CD4-positive, CD25-positive, alpha-beta regulatory T cell (primary cell): ENCODE measurements around the gene GAS2L3. TPM values are rescaled to one million over a fixed set of nuclear protein-coding genes. Genes with fewer than 3 reads are reported as not detected.
"Not testable (repeated sequence)": the region's sequence is repeated elsewhere in the genome, so short reads cannot be mapped to it uniquely, and the experiment has no call there.

Experiments
- ATAC-seq, 2 donors: fragments of 150-1000 bp; cut with Tn5 transposase; one replicate each; pipeline ENCODE4 v1.10.0; 2021; ENCODE audit warnings: low read depth in 2 of 2, moderate number of reproducible peaks in 2 of 2, moderate library complexity in 1 of 2
- DNase-seq, 3 donors: peaks; one replicate each; pipeline versions ENCODE4 v3.0.0 to v3.0.0-alpha.2; 2012 to 2022; ENCODE audit warnings: mixed read lengths in 1 of 3
- H3K27ac ChIP-seq: one replicate; pipeline ENCODE4 v1.7.0; 2013; ENCODE audit warnings: mild to moderate bottlenecking, low read length; ENCODE audit not compliant: insufficient read depth, poor library complexity, severe bottlenecking
- H3K27me3 ChIP-seq: one replicate; pipeline ENCODE4 v1.7.0; 2013; ENCODE audit warnings: low read length; ENCODE audit not compliant: control insufficient read depth, insufficient read depth
- H3K36me3 ChIP-seq: one replicate; pipeline ENCODE4 v1.7.0; 2013; ENCODE audit warnings: mild to moderate bottlenecking, low read length, moderate library complexity; ENCODE audit not compliant: control insufficient read depth, insufficient read depth
- H3K4me1 ChIP-seq: 2 replicates; pipeline ENCODE4 v1.7.0; 2013; ENCODE audit warnings: mild to moderate bottlenecking, low read length; ENCODE audit not compliant: insufficient read depth, control insufficient read depth, poor library complexity, severe bottlenecking
- H3K4me3 ChIP-seq: one replicate; pipeline ENCODE4 v1.7.0; 2013; ENCODE audit warnings: low read depth, mild to moderate bottlenecking, low read length, moderate library complexity
- H3K9me3 ChIP-seq, 2 experiments: 1 replicate in 1 of 2; 2 replicates in 1 of 2; pipeline ENCODE4 v1.7.0; 2013; ENCODE audit warnings: low read length in 2 of 2, mild to moderate bottlenecking in 1 of 2, moderate library complexity in 1 of 2; ENCODE audit not compliant: control insufficient read depth in 2 of 2
- H3K27ac Mint-ChIP-seq, 3 donors: one replicate each; pipeline ENCODE4 v1.8.0; 2020 to 2022; ENCODE audit warnings: mild to moderate bottlenecking in 3 of 3, mixed read lengths in 3 of 3, moderate library complexity in 2 of 3
- H3K27me3 Mint-ChIP-seq: one replicate; pipeline ENCODE4 v1.8.0; 2022; ENCODE audit warnings: mild to moderate bottlenecking, mixed read lengths
- H3K36me3 Mint-ChIP-seq: one replicate; pipeline ENCODE4 v1.8.0; 2020; ENCODE audit warnings: mixed read lengths
- H3K4me1 Mint-ChIP-seq, 4 donors: one replicate each; pipeline ENCODE4 v1.8.0; 2020 to 2022; ENCODE audit warnings: mixed read lengths in 4 of 4, mild to moderate bottlenecking in 1 of 4
- H3K4me3 Mint-ChIP-seq, 4 donors: one replicate each; pipeline ENCODE4 v1.8.0; 2020 to 2022; ENCODE audit warnings: mild to moderate bottlenecking in 4 of 4, mixed read lengths in 4 of 4, moderate library complexity in 3 of 4
- H3K9me3 Mint-ChIP-seq, 7 donors: one replicate each; pipeline ENCODE4 v1.8.0; 2020 to 2022; ENCODE audit warnings: mixed read lengths in 7 of 7, mild to moderate bottlenecking in 3 of 7, moderate library complexity in 2 of 7
- polyA plus RNA-seq, 4 donors: library from polyadenylated mRNA; unstranded; fragments of 300-500 nt; fragmentation: Illumina TruSeq; gene quantifications; one replicate each; pipeline ENCODE4 v1.2.3, GENCODE V29; 2021
- total RNA-seq: library from RNA; stranded (reverse); gene quantifications from one replicate; pipeline ENCODE4 v1.2.3, GENCODE V29; 2022

The GAS2L3 gene
- total and polyA plus RNA-seq, 5 donors from 2014 or later, result 0.12 TPM; not detected in 4

DNA sequence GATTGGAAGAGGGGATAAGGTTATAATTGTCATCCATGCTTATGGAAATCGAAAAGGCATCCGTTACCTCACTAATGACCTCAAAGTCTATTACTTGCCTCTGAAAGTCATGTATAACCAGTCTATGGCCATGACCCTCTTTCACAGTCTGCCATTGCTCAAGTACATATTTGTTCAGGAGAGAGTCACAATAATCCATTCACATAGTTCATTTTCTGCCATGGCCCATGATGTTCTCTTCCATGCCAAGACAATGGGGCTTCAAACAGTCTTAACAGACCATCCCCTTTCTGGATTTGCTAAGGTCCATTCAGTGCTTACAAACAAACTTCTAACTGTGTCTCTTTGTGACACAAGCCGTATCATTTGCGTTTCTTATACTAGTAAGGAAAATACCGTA, 5.4 kb downstream of the GAS2L3 start:
- H3K27ac Mint-ChIP-seq, result no peak overlapping the region
- H3K9me3 ChIP-seq, result no peaks in the 10 kb centered on the region

DNA sequence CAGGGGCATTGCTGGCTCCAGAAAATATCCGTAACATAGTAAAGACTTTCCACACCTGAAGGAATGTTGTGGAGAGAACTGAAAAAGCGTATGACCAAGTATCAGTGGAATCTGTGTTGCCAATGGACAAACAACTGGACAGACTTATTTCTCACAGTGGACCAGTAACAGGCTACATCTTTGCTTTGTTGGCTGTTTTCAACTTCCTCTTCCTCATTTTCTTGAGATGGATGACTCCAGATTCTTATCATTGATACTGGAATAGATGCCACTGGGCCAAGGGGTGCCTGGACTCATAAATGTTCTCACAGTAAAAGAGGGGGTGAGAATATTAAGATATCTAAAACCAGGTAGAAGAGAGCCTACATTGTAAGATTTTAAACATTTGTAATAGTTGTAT, 6.4 kb downstream of the GAS2L3 start:
- Mint-ChIP-seq H3K4me1 (peaks cover 0 to under 1% (median 0%) of the 10 kb centered on the region in 4 donors), H3K27me3 (peaks cover 11% of the 10 kb centered on the region), H3K36me3 (no peaks in the 10 kb centered on the region), H3K27ac (no peak overlapping the region), H3K4me3 (no peak overlapping the region), H3K9me3 (peaks cover 0 to 9% (median 1%) of the 10 kb centered on the region in 7 donors)
- Histone ChIP-seq H3K4me1 (no peaks in the 10 kb centered on the region), H3K27ac (no peak overlapping the region), H3K9me3 (no peaks in the 10 kb centered on the region), H3K36me3 (no peaks in the 10 kb centered on the region), H3K4me3 (no peak overlapping the region), H3K27me3 (peaks cover 3% of the 10 kb centered on the region)
- ATAC-seq (no peak), DNase-seq (no peak)

More for the DNA sequence above, 5.4 kb downstream of the GAS2L3 start:
- ATAC-seq, result no peak
- H3K4me1 ChIP-seq, result peaks cover 4% of the 10 kb centered on the region
- Mint-ChIP-seq H3K9me3 (peaks cover 0 to 9% (median 1%) of the 10 kb centered on the region in 7 donors), H3K27me3 (peaks cover 20% of the 10 kb centered on the region), H3K36me3 (no peaks in the 10 kb centered on the region), H3K4me3 (no peak overlapping the region), H3K4me1 (peaks cover 0 to 10% (median 5%) of the 10 kb centered on the region in 4 donors)
- H3K27me3 ChIP-seq, result peaks cover 6% of the 10 kb centered on the region
- DNase-seq, result no peak
- H3K27ac ChIP-seq, result no peak overlapping the region
- no peaks in the 10 kb centered on the region for H3K36me3 ChIP-seq
- no peak overlapping the region for H3K4me3 ChIP-seq

DNA sequence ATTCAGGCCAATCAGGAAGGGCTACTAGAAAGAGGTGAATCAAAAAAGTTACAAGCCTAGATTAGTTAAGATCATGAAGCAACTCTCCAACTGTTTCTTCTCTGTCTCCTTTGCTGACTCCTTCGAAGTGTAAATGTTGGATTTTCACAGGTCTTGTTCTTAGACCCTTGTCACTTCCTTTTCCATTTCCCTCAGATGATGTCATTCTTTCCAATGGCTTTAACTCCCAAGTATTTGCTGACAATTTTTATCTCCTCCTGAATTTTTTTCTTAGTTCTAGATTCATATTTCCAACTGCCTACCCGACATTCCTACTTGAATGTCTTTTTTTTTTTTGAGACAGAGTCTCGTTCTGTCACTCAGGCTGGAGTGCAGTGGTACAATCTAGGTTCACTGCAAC, 10.8 kb downstream of the GAS2L3 start:
- peaks cover 2% of the 10 kb centered on the region for H3K27me3 Mint-ChIP-seq
- no peak overlapping the region for H3K27ac ChIP-seq

DNA sequence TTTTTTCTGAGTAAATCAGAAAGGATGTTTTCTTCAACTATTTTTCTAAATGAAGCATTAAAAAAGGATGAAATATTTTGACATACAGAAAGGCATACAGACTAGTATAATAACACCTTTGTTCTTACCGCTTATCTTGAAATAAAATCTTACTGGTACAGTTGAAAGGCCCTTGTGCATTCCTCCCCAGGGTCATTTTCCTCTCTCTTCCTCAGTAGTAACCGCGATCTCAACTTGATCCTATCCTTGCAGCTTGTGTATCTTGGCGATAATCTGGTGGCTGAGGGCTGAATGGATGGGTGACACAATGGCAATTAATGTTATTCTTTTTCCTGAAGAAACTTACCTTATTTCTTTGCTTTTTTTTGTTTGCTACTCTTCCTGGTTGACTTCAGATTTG, 18.5 kb downstream of the GAS2L3 start:
- Mint-ChIP-seq H3K27ac (no peak overlapping the region), H3K36me3 (no peaks in the 10 kb centered on the region), H3K4me3 (no peak overlapping the region), H3K4me1 (no peaks in the 10 kb centered on the region), H3K27me3 (peaks cover 4% of the 10 kb centered on the region), H3K9me3 (peaks cover 0 to 23% (median 3%) of the 10 kb centered on the region in 7 donors)
- ATAC-seq, result no peak
- no peak overlapping the region for H3K27ac ChIP-seq
- no peak overlapping the region for H3K4me3 ChIP-seq
- H3K9me3 ChIP-seq, result no peaks in the 10 kb centered on the region
- no peaks in the 10 kb centered on the region for H3K4me1 ChIP-seq
- no peak for DNase-seq
- H3K36me3 ChIP-seq, result no peaks in the 10 kb centered on the region
- H3K27me3 ChIP-seq, result no peaks in the 10 kb centered on the region

More for the DNA sequence above, 10.8 kb downstream of the GAS2L3 start:
- H3K4me1 ChIP-seq, result no peaks in the 10 kb centered on the region
- no peaks in the 10 kb centered on the region for H3K27me3 ChIP-seq
- no peak for DNase-seq
- Mint-ChIP-seq H3K4me3 (no peak overlapping the region), H3K4me1 (no peaks in the 10 kb centered on the region), H3K27ac (no peak overlapping the region), H3K36me3 (no peaks in the 10 kb centered on the region), H3K9me3 (peaks cover 0 to 29% (median 7%) of the 10 kb centered on the region in 7 donors)
- no peak for ATAC-seq
- H3K9me3 ChIP-seq, result peaks cover 0 to 2% of the 10 kb centered on the region in 2 experiments
- H3K4me3 ChIP-seq, result no peak overlapping the region
- no peaks in the 10 kb centered on the region for H3K36me3 ChIP-seq

DNA sequence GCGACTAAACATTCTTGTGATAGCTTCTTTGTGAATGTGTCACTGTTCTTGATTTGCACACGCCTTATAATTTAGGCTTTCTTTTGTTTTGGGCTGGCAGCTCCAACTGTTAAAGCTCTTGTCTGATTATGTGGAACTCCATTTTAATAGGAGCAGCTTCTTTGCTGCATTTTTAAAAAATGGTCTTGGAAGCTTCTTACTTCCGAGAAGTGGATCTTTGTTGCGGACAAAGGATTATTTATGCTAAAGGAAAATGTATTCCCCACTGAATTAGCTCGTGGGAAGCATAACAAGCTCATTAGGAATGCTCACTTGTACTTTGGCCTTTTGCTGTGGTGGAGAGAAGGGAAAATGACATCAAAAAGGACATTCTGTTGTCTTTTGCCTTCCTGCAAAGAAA, 20.0 kb downstream of the GAS2L3 start:
- H3K4me3 Mint-ChIP-seq, result no peak overlapping the region
- no peak for DNase-seq
- no peak overlapping the region for H3K4me3 ChIP-seq
- no peaks in the 10 kb centered on the region for H3K36me3 ChIP-seq
- no peaks in the 10 kb centered on the region for H3K9me3 ChIP-seq
- no peak overlapping the region for H3K27ac ChIP-seq
- no peaks in the 10 kb centered on the region for H3K4me1 ChIP-seq
- H3K27me3 ChIP-seq, result no peaks in the 10 kb centered on the region
- no peak for ATAC-seq
- H3K27me3 Mint-ChIP-seq, result peaks cover 4% of the 10 kb centered on the region
- H3K36me3 Mint-ChIP-seq, result no peaks in the 10 kb centered on the region
- no peak overlapping the region for H3K27ac Mint-ChIP-seq
- H3K9me3 Mint-ChIP-seq, result peaks cover 0 to 14% (median 2%) of the 10 kb centered on the region in 7 donors
- H3K4me1 Mint-ChIP-seq, result no peaks in the 10 kb centered on the region

DNA sequence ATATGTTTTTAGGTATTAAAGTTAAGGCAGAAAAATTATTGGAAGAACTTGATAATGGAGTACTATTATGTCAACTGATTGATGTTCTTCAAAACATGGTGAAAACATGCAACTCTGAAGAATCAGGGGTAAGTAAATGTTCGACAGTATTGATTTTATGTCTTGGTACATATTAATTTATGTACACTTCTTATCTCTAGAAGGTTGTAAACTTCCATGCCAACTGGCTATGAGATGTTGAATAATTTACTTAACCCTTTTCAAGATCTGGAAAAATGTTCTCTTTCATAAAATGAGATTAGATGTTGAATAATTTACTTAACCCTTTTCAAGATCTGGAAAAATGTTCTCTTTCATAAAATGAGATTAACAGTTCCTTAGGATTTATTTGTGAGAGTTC, 28.1 kb downstream of the GAS2L3 start:
- H3K27ac Mint-ChIP-seq, result no peak overlapping the region
- Histone ChIP-seq H3K27me3 (no peaks in the 10 kb centered on the region), H3K4me1 (no peaks in the 10 kb centered on the region), H3K4me3 (no peak overlapping the region), H3K27ac (no peak overlapping the region), H3K9me3 (no peaks in the 10 kb centered on the region), H3K36me3 (no peaks in the 10 kb centered on the region)
- H3K4me1 Mint-ChIP-seq, result no peaks in the 10 kb centered on the region
- ATAC-seq, result no peak
- no peak for DNase-seq
- H3K27me3 Mint-ChIP-seq, result peaks cover 6% of the 10 kb centered on the region
- peaks cover 0 to 2% (median 0%) of the 10 kb centered on the region in 7 donors for H3K9me3 Mint-ChIP-seq
- no peaks in the 10 kb centered on the region for H3K36me3 Mint-ChIP-seq
- no peak overlapping the region for H3K4me3 Mint-ChIP-seq

DNA sequence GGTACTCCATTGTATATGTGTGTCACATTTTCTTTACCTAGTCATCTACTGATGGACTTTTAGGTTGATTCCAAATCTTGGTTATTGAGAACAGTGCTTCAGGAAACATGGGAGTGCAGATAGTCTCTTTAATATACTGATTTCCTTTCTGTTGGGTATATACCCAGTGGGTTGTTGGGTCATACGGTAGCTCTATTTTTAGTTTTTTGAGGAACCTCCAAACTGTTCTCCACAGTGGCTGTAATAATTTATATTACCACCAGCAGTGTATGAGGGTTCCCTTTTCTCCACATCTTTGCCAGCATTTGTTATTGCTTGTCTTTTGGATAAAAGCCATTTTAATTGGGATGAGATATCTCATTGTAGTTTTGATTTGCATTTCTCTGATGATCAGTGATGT, 29.5 kb downstream of the GAS2L3 start:
- H3K27ac Mint-ChIP-seq, H3K36me3 ChIP-seq, H3K9me3 ChIP-seq, H3K4me1 ChIP-seq, H3K4me3 Mint-ChIP-seq, H3K4me1 Mint-ChIP-seq, DNase-seq, H3K36me3 Mint-ChIP-seq, H3K27me3 Mint-ChIP-seq, ATAC-seq, H3K9me3 Mint-ChIP-seq, H3K27ac ChIP-seq, H3K27me3 ChIP-seq, H3K4me3 ChIP-seq: not testable (repeated sequence)

DNA sequence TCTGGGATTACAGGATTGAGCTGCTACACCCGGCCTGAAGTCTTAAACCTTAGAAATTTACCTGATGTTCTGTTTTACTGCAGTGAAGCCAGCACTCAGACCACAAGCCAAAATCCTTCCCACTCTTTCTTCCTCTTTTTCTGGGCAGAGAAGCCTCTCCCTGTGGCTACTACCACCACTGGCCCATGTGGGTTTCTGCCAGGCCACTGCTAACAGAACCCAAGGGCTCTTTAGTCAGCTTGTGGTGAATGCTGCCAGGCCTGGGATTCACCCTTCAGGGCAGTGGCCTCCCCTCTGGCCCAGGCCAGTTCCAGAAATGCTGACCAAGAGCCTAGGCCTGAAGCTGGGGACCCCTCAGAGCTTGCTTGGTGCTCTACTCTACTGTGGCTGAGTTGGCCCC, 35.3 kb downstream of the GAS2L3 start:
- H3K9me3 ChIP-seq, result no peaks in the 10 kb centered on the region
- no peaks in the 10 kb centered on the region for H3K36me3 ChIP-seq
- Mint-ChIP-seq H3K4me1 (no peaks in the 10 kb centered on the region), H3K27ac (no peak overlapping the region), H3K36me3 (no peaks in the 10 kb centered on the region), H3K4me3 (no peak overlapping the region), H3K9me3 (peaks cover 0 to 2% (median 0%) of the 10 kb centered on the region in 7 donors), H3K27me3 (peaks cover 7% of the 10 kb centered on the region)
- H3K27ac ChIP-seq, result no peak overlapping the region
- ATAC-seq, result no peak
- DNase-seq, result no peak
- H3K4me1 ChIP-seq, result no peaks in the 10 kb centered on the region
- H3K4me3 ChIP-seq, result no peak overlapping the region
- H3K27me3 ChIP-seq, result no peaks in the 10 kb centered on the region
